OCI-LY3 (cell line): ENCODE results near the gene STOX1.
"Not testable (repeated sequence)": the region's sequence is repeated elsewhere in the genome, so short reads cannot be mapped to it uniquely, and the experiment has no call there.

Experiments used
- H2AFZ ChIP-seq: fragments of 200-600, 300-600 bp; shearing (Covaris generic); 2 replicates; pipeline ENCODE4 v1.6.0; 2014; ENCODE audit warnings: antibody characterized with exemption, low read depth, low read length
- H3K27ac ChIP-seq: fragments of 200-600, 300-600 bp; sonication (generic); 2 replicates; pipeline ENCODE4 v1.5.1; 2014; ENCODE audit warnings: mild to moderate bottlenecking, low read length, moderate library complexity, mixed read lengths
- H3K27me3 ChIP-seq: fragments of 200-600, 300-600 bp; sonication (generic); 2 replicates; pipeline ENCODE4 v1.6.1; 2014; ENCODE audit warnings: low read depth, low read length, mixed read lengths
- H3K36me3 ChIP-seq: fragments of 200-600, 300-600 bp; sonication (generic); replicated peaks from 2 replicates; pipeline ENCODE3; 2014; ENCODE audit warnings: low read depth, low read length, mixed read lengths
- H3K4me1 ChIP-seq: fragments of 300-600, 200-600 bp; sonication (generic); 2 replicates; pipeline ENCODE4 v1.6.1; 2014; ENCODE audit warnings: low read length, mixed read lengths
- H3K4me2 ChIP-seq: fragments of 200-600, 300-600 bp; sonication (generic); 2 replicates; pipeline ENCODE4 v1.6.1; 2014; ENCODE audit warnings: low read length, mixed read lengths
- H3K4me3 ChIP-seq: fragments of 300-600, 200-600 bp; sonication (generic); 2 replicates; pipeline ENCODE4 v1.5.1; 2014; ENCODE audit warnings: antibody characterized with exemption, mild to moderate bottlenecking, low read length, moderate library complexity
- H3K79me2 ChIP-seq: fragments of 300-600, 200-600 bp; shearing (Covaris generic); 2 replicates; pipeline ENCODE4 v1.6.1; 2014; ENCODE audit warnings: mild to moderate bottlenecking, low read length, mixed read lengths
- H3K9ac ChIP-seq: fragments of 300-600, 200-600 bp; shearing (Covaris generic); 2 replicates; pipeline ENCODE4 v1.6.0; 2014; ENCODE audit warnings: mild to moderate bottlenecking, low read length, moderate library complexity
- H3K9me3 ChIP-seq: fragments of 200-600, 300-600 bp; shearing (Covaris generic); 2 replicates; pipeline ENCODE4 v1.6.1; 2014; ENCODE audit warnings: low read length, mixed read lengths; ENCODE audit not compliant: insufficient read depth
- H4K20me1 ChIP-seq: fragments of 200-600, 300-600 bp; sonication (generic); 2 replicates; pipeline ENCODE4 v1.6.1; 2016; ENCODE audit warnings: low read length, mixed read lengths; ENCODE audit not compliant: insufficient read depth
- EZH2phosphoT487 ChIP-seq: fragments of 200-600 bp; shearing (Covaris generic); IDR thresholded peaks from 2 replicates; pipeline ENCODE4 v1.6.1; 2018; ENCODE audit warnings: antibody characterized with exemption, mixed run types, low read depth
- TF ChIP-seq, protein P1 (sequence below): fragments of 200-600, 300-600 bp; sonication (generic); IDR thresholded peaks from 2 replicates; pipeline ENCODE4 v1.5.1; 2014; ENCODE audit warnings: antibody characterized with exemption, low read length, low read depth

STOX1 gene

DNA sequence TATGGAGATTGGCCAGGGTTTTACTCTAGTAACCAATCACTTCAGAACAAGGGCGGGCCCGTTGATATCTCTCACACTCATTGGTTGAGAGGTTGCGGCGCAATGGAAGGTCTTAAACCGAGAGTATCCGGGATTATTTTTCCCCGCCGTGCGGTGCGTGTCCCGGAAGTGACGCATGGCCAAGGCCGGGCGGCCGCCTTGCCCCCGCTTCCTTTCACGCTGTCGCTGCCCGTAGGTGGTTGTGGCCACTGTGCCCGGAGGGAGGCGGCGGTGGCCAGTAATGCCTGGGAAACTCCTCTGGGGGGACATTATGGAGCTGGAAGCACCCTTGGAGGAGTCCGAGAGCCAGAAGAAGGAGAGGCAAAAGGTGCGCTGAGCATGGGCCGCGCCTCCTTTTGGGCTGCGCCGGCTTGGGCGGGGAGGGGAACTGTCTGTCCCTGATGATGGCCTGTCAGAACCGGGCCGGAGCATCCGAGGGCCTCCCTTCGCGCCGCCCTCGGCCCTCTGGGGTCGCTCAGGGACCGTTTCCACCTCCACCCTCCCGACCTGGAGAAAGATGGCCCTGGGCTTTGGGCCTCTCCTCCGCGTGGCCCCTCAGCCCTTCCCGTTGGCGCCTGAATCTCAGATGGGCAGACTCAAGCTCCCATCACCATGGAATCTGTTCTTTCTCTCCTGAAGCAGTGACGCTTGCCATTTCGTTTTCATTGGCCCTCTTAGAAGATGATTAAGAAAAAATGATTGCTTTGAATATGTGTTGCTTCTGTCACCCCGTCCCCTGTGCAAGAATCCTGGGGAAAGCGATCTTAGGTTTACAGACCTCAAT lies 74.0 kb downstream of the STOX1 start, which contains the start of gene DDX50:
DDX50 (plus strand) TSS at position 211 of the 823 bp plus-strand sequence; CDS start at position 281, 70 bp downstream.
- TF ChIP-seq, protein P1, sequence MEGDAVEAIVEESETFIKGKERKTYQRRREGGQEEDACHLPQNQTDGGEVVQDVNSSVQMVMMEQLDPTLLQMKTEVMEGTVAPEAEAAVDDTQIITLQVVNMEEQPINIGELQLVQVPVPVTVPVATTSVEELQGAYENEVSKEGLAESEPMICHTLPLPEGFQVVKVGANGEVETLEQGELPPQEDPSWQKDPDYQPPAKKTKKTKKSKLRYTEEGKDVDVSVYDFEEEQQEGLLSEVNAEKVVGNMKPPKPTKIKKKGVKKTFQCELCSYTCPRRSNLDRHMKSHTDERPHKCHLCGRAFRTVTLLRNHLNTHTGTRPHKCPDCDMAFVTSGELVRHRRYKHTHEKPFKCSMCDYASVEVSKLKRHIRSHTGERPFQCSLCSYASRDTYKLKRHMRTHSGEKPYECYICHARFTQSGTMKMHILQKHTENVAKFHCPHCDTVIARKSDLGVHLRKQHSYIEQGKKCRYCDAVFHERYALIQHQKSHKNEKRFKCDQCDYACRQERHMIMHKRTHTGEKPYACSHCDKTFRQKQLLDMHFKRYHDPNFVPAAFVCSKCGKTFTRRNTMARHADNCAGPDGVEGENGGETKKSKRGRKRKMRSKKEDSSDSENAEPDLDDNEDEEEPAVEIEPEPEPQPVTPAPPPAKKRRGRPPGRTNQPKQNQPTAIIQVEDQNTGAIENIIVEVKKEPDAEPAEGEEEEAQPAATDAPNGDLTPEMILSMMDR = no peak
- no peak for TF ChIP-seq EZH2phosphoT487
- Histone ChIP-seq H2AFZ (peak within 1 kb of the TSS; percentile 67), H3K4me2 (peak within 1 kb of the TSS; percentile 95), H3K79me2 (peaks cover 47% of the 10 kb centered on the region), H3K9ac (peak within 1 kb of the TSS; percentile 83), H3K27me3 (no peaks in the 10 kb centered on the region), H3K4me1 (peaks cover 13% of the 10 kb centered on the region), H3K36me3 (no peaks in the 10 kb centered on the region), H3K9me3 (no peaks in the 10 kb centered on the region), H4K20me1 (no peaks in the 10 kb centered on the region), H3K27ac (peak within 1 kb of the TSS; percentile 75), H3K4me3 (peak within 1 kb of the TSS; percentile 100)

DNA sequence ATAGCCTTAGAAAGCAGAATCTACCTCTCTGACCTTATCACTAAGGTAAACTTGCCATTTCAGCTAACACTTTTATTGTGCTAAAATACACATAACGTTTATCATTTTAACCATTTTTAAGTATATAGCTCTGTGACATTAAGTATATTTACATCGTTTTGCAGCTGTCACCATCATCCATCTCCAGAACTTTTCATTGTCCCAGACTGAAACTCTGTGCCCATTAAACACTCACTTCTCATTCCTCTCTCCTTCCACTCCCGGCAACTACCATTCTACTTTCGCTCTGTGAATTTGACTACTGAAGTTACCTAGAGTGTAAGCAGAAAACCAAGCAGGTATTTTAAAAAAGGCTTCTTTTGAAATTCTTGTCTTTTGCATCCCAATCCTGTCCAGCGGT lies 75.1 kb downstream of the STOX1 start:
- Histone ChIP-seq H3K36me3 (no peaks in the 10 kb centered on the region), H3K9ac (peak overlapping the region; percentile 83; the same call in 1 of the 2 replicates), H2AFZ (no peak overlapping the region), H4K20me1 (no peaks in the 10 kb centered on the region), H3K27me3 (no peaks in the 10 kb centered on the region), H3K9me3 (no peaks in the 10 kb centered on the region), H3K4me1 (peaks cover 13% of the 10 kb centered on the region), H3K4me2 (peak overlapping the region; percentile 88), H3K27ac (no peak overlapping the region), H3K79me2 (peaks cover 50% of the 10 kb centered on the region), H3K4me3 (peak overlapping the region; percentile 100)
- TF ChIP-seq, protein P1 = no peak
- TF ChIP-seq EZH2phosphoT487 = no peak

DNA sequence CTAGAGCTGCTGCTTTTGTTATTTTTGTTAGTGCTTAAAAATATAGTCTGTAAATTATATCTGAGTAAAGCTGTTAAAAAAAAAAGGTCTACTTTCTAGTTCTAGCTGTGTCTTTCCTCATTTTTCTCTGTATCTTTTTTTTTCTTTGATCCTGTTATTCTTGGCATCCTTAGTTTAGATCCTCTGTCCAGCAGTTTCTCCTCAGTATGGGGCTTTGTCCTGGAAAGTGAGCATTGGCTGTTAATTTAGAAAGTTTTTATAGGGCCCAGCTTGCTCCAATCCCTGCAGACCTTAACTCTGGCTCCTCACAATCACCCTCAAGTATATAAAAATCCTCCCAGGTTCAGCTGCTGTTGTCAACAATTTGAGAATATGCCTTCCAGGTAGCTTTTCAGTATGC lies 97.3 kb downstream of the STOX1 start:
- peaks cover 3% of the 10 kb centered on the region; the same call in 1 of the 2 replicates for H3K79me2 ChIP-seq
- H3K27ac ChIP-seq = no peak overlapping the region
- H3K4me1 ChIP-seq = no peaks in the 10 kb centered on the region
- H2AFZ ChIP-seq = no peak overlapping the region
- TF ChIP-seq, protein P1 = no peak
- no peak for TF ChIP-seq EZH2phosphoT487
- no peak overlapping the region for H3K9ac ChIP-seq
- H3K4me3 ChIP-seq = no peak overlapping the region
- H3K36me3 ChIP-seq = peaks cover 10% of the 10 kb centered on the region
- H3K4me2 ChIP-seq = no peak overlapping the region
- no peaks in the 10 kb centered on the region for H4K20me1 ChIP-seq
- H3K27me3 ChIP-seq = no peaks in the 10 kb centered on the region
- H3K9me3 ChIP-seq = no peaks in the 10 kb centered on the region

DNA sequence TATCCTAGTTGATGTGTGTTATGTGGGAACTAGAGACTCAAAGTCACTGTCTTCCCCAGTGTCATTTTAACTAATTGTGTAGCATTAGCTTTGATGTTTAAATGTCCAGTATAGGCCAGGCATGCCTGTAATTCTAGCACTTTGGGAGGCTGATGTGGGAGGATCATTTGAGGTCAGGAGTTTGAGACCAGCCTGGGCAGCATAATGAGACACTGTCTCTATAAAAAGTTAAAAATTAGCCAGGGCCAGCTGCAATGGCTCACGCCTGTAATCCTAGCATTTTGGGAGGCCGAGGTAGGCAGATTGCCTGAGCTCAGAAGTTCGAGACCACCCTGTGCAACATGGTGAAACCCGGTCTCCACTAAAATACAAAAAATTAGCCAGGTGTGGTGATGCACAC lies 98.2 kb downstream of the STOX1 start:
- H3K27ac ChIP-seq = no peak overlapping the region
- H3K9ac ChIP-seq = no peak overlapping the region
- no peak overlapping the region for H2AFZ ChIP-seq
- no peaks in the 10 kb centered on the region for H3K4me1 ChIP-seq
- no peak overlapping the region for H3K4me3 ChIP-seq
- no peaks in the 10 kb centered on the region for H3K27me3 ChIP-seq
- no peaks in the 10 kb centered on the region for H3K9me3 ChIP-seq
- H4K20me1 ChIP-seq = no peaks in the 10 kb centered on the region
- no peak overlapping the region for H3K4me2 ChIP-seq
- peaks cover 12% of the 10 kb centered on the region for H3K36me3 ChIP-seq
- peaks cover 3% of the 10 kb centered on the region; the same call in 1 of the 2 replicates for H3K79me2 ChIP-seq
- TF ChIP-seq, protein P1 = no peak
- TF ChIP-seq EZH2phosphoT487 = no peak

DNA sequence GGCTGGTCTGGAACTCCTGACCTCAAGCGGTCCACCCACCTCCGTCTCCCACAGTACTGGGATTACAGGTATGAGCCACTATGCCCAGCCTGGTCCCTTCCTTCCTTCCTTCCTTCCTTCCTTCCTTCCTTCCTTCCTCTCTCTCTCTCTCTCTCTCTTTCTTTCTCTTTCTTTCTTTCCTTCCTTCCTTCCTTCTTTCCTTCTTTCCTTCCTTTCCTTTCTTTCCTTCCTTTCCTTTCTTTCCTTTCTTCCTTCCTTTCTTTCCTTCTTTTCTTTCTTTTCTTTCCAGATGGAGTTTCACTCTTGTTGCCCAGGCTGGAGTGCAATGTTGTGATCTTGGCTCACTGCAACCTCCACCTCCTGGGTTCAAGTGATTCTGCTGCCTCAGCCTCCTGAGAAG lies 101.8 kb downstream of the STOX1 start:
- H3K27me3 ChIP-seq, H4K20me1 ChIP-seq, H3K4me1 ChIP-seq, H3K4me2 ChIP-seq, H3K4me3 ChIP-seq, H3K9ac ChIP-seq, H3K9me3 ChIP-seq, H2AFZ ChIP-seq, H3K36me3 ChIP-seq, H3K79me2 ChIP-seq, H3K27ac ChIP-seq: not testable (repeated sequence)

DNA sequence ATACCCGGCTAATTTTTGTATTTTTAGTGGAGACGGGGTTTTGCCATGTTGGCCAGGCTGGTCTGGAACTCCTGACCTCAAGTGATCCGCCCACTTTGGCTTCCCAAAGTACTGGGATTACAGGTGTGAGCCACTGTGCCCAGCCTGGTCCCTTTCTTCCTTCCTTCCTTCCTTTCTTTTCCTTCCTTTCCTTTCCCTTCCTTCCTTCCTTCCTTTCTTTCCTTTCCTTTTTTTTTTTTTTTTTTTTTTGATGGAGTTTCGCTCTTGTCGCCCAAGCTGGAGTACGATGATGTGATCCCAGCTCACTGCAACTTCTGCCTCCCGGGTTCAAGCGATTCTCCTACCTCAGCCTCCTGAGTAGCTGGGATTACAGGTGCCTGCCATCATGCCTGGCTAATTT lies 102.6 kb downstream of the STOX1 start:
- not testable (repeated sequence) for H3K9ac ChIP-seq, H2AFZ ChIP-seq, H3K79me2 ChIP-seq, H3K4me2 ChIP-seq, H4K20me1 ChIP-seq, H3K36me3 ChIP-seq, H3K9me3 ChIP-seq, H3K27ac ChIP-seq, H3K4me3 ChIP-seq, H3K27me3 ChIP-seq, H3K4me1 ChIP-seq
